HEK293 (cell line): ENCODE measurements around the gene TSLP.

Experiments
- GLI2 ChIP-seq: fragments of 450-650 bp; formaldehyde crosslinking; IDR thresholded peaks from 2 replicates; pipeline ENCODE4; 2017; ENCODE audit warnings: missing biosample characterization, missing genetic modification characterization, low read depth, borderline replicate concordance
- INSM2 ChIP-seq: fragments of 450-650 bp; formaldehyde crosslinking; IDR thresholded peaks from 2 replicates; pipeline ENCODE4 v1.5.1; 2016; ENCODE audit warnings: missing biosample characterization, missing genetic modification characterization
- KLF17 ChIP-seq: fragments of 450-650 bp; formaldehyde crosslinking; IDR thresholded peaks from 2 replicates; pipeline ENCODE4 v1.5.1; 2016; ENCODE audit warnings: missing biosample characterization, missing genetic modification characterization
- KLF7 ChIP-seq: fragments of 450-650 bp; formaldehyde crosslinking; IDR thresholded peaks from 2 replicates; pipeline ENCODE4 v1.5.1; 2016; ENCODE audit warnings: missing biosample characterization, missing genetic modification characterization, borderline replicate concordance
- KLF8 ChIP-seq: fragments of 450-650 bp; formaldehyde crosslinking; IDR thresholded peaks from 2 replicates; pipeline ENCODE4 v1.5.1; 2016; ENCODE audit warnings: missing biosample characterization, missing genetic modification characterization
- PBX3 ChIP-seq: sonication (generic); formaldehyde crosslinking; IDR thresholded peaks from 2 replicates; pipeline ENCODE4 v1.8.1; 2022; ENCODE audit warnings: mild to moderate bottlenecking, moderate library complexity, missing genetic modification reagents
- PRDM6 ChIP-seq: fragments of 450-650 bp; formaldehyde crosslinking; IDR thresholded peaks from 2 replicates; pipeline ENCODE4 v1.5.1; 2017; ENCODE audit warnings: missing biosample characterization, missing genetic modification characterization
- SCRT1 ChIP-seq: fragments of 450-650 bp; formaldehyde crosslinking; IDR thresholded peaks from 2 replicates; pipeline ENCODE4 v1.5.1; 2016; ENCODE audit warnings: missing biosample characterization, missing genetic modification characterization, borderline replicate concordance
- SP7 ChIP-seq: fragments of 450-650 bp; formaldehyde crosslinking; IDR thresholded peaks from 2 replicates; pipeline ENCODE4 v1.5.1; 2016; ENCODE audit warnings: missing biosample characterization, missing genetic modification characterization
- ZBTB17 ChIP-seq: fragments of 450-650 bp; formaldehyde crosslinking; IDR thresholded peaks from 2 replicates; pipeline ENCODE4 v1.5.1; 2016; ENCODE audit warnings: missing biosample characterization, missing genetic modification characterization
- ZBTB20 ChIP-seq: fragments of 450-650 bp; formaldehyde crosslinking; IDR thresholded peaks from 2 replicates; pipeline ENCODE4 v1.5.1; 2016; ENCODE audit warnings: missing biosample characterization, missing genetic modification characterization
- ZBTB48 ChIP-seq: fragments of 450-650 bp; formaldehyde crosslinking; IDR thresholded peaks from 2 replicates; pipeline ENCODE4 v1.5.1; 2016; ENCODE audit warnings: missing biosample characterization, missing genetic modification characterization
- ZIC2 ChIP-seq: fragments of 450-650 bp; formaldehyde crosslinking; IDR thresholded peaks from 2 replicates; pipeline ENCODE4 v1.5.1; 2016; ENCODE audit warnings: missing biosample characterization, missing genetic modification characterization
- ZNF112 ChIP-seq: fragments of 450-650 bp; formaldehyde crosslinking; IDR thresholded peaks from 2 replicates; pipeline ENCODE4 v1.5.0; 2017; ENCODE audit warnings: missing biosample characterization, missing genetic modification characterization
- ZNF140 ChIP-seq: fragments of 450-650 bp; formaldehyde crosslinking; IDR thresholded peaks from 2 replicates; pipeline ENCODE4 v1.5.1; 2016; ENCODE audit warnings: missing biosample characterization, missing genetic modification characterization
- ZNF146 ChIP-seq: fragments of 450-650 bp; formaldehyde crosslinking; IDR thresholded peaks from 2 replicates; pipeline ENCODE4 v1.5.1; 2016; ENCODE audit warnings: missing biosample characterization, missing genetic modification characterization
- ZNF175 ChIP-seq: fragments of 450-650 bp; formaldehyde crosslinking; IDR thresholded peaks from 2 replicates; pipeline ENCODE4 v1.5.1; 2016; ENCODE audit warnings: missing biosample characterization, missing genetic modification characterization
- ZNF211 ChIP-seq: fragments of 450-650 bp; formaldehyde crosslinking; IDR thresholded peaks from 2 replicates; pipeline ENCODE4 v1.5.1; 2016; ENCODE audit warnings: low read depth, missing biosample characterization, missing genetic modification characterization
- ZNF23 ChIP-seq: fragments of 450-650 bp; formaldehyde crosslinking; IDR thresholded peaks from 2 replicates; pipeline ENCODE4 v1.5.1; 2016; ENCODE audit warnings: missing biosample characterization, missing genetic modification characterization, borderline replicate concordance
- ZNF311 ChIP-seq: fragments of 450-650 bp; formaldehyde crosslinking; IDR thresholded peaks from 2 replicates; pipeline ENCODE4 v1.5.1; 2017; ENCODE audit warnings: missing biosample characterization, missing genetic modification characterization, borderline replicate concordance
- ZNF350 ChIP-seq: fragments of 450-650 bp; formaldehyde crosslinking; IDR thresholded peaks from 2 replicates; pipeline ENCODE4 v1.5.0; 2017; ENCODE audit warnings: missing biosample characterization, mild to moderate bottlenecking, missing genetic modification characterization
- ZNF394 ChIP-seq: fragments of 450-650 bp; formaldehyde crosslinking; IDR thresholded peaks from 2 replicates; pipeline ENCODE4 v1.5.1; 2016; ENCODE audit warnings: missing biosample characterization, missing genetic modification characterization, mild to moderate bottlenecking, moderate library complexity, borderline replicate concordance
- ZNF404 ChIP-seq: fragments of 450-650 bp; formaldehyde crosslinking; IDR thresholded peaks from 2 replicates; pipeline ENCODE4 v1.5.1; 2017; ENCODE audit warnings: missing biosample characterization, missing genetic modification characterization
- ZNF530 ChIP-seq: fragments of 450-650 bp; formaldehyde crosslinking; IDR thresholded peaks from 2 replicates; pipeline ENCODE4 v1.5.1; 2016; ENCODE audit warnings: low read depth, missing biosample characterization, missing genetic modification characterization
- ZNF549 ChIP-seq: fragments of 450-650 bp; IDR thresholded peaks from 2 replicates; pipeline ENCODE4 v1.5.1; 2018; ENCODE audit warnings: missing biosample characterization, missing genetic modification characterization, mild to moderate bottlenecking, inconsistent platforms, moderate library complexity
- ZNF555 ChIP-seq: fragments of 450-650 bp; formaldehyde crosslinking; conservative IDR thresholded peaks from 2 replicates; pipeline ENCODE4 v1.5.1; 2017; ENCODE audit warnings: missing biosample characterization, mild to moderate bottlenecking, missing genetic modification characterization, inconsistent platforms
- ZNF610 ChIP-seq: fragments of 450-650 bp; formaldehyde crosslinking; IDR thresholded peaks from 2 replicates; pipeline ENCODE4 v1.5.1; 2016; ENCODE audit warnings: missing biosample characterization, missing genetic modification characterization, borderline replicate concordance
- ZNF623 ChIP-seq: fragments of 450-650 bp; formaldehyde crosslinking; IDR thresholded peaks from 2 replicates; pipeline ENCODE4 v1.5.1; 2016; ENCODE audit warnings: missing biosample characterization, missing genetic modification characterization
- ZNF785 ChIP-seq: fragments of 450-650 bp; formaldehyde crosslinking; IDR thresholded peaks from 2 replicates; pipeline ENCODE4 v1.5.1; 2016; ENCODE audit warnings: missing biosample characterization, missing genetic modification characterization
- ZNF791 ChIP-seq: fragments of 450-650 bp; formaldehyde crosslinking; IDR thresholded peaks from 2 replicates; pipeline ENCODE4 v1.5.1; 2016; ENCODE audit warnings: missing biosample characterization, missing genetic modification characterization
- ZNF837 ChIP-seq: fragments of 450-650 bp; formaldehyde crosslinking; IDR thresholded peaks from 2 replicates; pipeline ENCODE4 v1.5.1; 2016; ENCODE audit warnings: missing biosample characterization, missing genetic modification characterization
- TF ChIP-seq, protein P1 (sequence below): fragments of 450-650 bp; formaldehyde crosslinking; IDR thresholded peaks from 2 replicates; pipeline ENCODE4 v1.5.1; 2016; ENCODE audit warnings: missing biosample characterization, missing genetic modification characterization, borderline replicate concordance

The TSLP gene

DNA sequence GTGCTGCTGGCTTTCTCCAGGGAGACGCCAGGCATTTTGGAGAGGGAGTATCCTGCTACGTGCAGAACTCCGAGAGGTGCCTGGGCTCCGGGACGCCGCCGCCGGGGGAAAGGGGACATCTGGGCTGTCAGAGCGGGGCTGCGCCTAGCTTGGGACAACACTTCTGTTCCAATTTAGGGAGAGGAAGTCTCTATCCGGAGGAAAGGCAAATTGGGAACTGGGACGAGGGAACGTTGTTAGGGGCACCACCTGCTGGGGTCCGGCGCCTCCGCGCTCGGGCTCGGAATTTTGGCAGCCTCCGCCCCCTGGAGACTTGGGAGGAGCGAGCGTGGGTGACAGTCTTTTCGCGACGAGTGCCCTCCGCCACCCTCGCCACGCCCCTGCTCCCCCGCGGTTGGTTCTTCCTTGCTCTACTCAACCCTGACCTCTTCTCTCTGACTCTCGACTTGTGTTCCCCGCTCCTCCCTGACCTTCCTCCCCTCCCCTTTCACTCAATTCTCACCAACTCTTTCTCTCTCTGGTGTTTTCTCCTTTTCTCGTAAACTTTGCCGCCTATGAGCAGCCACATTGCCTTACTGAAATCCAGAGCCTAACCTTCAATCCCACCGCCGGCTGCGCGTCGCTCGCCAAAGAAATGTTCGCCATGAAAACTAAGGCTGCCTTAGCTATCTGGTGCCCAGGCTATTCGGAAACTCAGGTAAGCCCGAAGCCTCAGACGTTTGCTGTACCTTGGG is 1.6 kb downstream of the TSLP start (continued):
- TF ChIP-seq INSM2 (tag by site-specific recombination), result no peak; the same call in 1 of the 2 replicates
- no peak for TF ChIP-seq ZNF175
- TF ChIP-seq GLI2 (tag by site-specific recombination), result no peak
- no peak for TF ChIP-seq ZNF211 (tag by site-specific recombination)
- TF ChIP-seq ZNF785 (tag by site-specific recombination), result no peak
- TF ChIP-seq ZNF610 (tag by site-specific recombination), result peak; percentile 62; the same call in 1 of the 2 replicates
- no peak for TF ChIP-seq ZNF350
- TF ChIP-seq, protein P1, sequence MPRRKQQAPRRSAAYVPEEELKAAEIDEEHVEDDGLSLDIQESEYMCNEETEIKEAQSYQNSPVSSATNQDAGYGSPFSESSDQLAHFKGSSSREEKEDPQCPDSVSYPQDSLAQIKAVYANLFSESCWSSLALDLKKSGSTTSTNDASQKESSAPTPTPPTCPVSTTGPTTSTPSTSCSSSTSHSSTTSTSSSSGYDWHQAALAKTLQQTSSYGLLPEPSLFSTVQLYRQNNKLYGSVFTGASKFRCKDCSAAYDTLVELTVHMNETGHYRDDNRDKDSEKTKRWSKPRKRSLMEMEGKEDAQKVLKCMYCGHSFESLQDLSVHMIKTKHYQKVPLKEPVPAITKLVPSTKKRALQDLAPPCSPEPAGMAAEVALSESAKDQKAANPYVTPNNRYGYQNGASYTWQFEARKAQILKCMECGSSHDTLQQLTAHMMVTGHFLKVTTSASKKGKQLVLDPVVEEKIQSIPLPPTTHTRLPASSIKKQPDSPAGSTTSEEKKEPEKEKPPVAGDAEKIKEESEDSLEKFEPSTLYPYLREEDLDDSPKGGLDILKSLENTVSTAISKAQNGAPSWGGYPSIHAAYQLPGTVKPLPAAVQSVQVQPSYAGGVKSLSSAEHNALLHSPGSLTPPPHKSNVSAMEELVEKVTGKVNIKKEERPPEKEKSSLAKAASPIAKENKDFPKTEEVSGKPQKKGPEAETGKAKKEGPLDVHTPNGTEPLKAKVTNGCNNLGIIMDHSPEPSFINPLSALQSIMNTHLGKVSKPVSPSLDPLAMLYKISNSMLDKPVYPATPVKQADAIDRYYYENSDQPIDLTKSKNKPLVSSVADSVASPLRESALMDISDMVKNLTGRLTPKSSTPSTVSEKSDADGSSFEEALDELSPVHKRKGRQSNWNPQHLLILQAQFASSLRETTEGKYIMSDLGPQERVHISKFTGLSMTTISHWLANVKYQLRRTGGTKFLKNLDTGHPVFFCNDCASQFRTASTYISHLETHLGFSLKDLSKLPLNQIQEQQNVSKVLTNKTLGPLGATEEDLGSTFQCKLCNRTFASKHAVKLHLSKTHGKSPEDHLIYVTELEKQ (tag by site-specific recombination), result no peak
- no peak for TF ChIP-seq ZNF23 (tag by site-specific recombination)
- TF ChIP-seq ZNF549, result no peak
- TF ChIP-seq ZNF404 (tag by site-specific recombination), result no peak
- no peak for TF ChIP-seq ZNF530 (tag by site-specific recombination)
- TF ChIP-seq ZNF146, result no peak
- TF ChIP-seq KLF7 (tag by site-specific recombination), result peak; percentile 83; the same call in 1 of the 2 replicates
- TF ChIP-seq KLF8, result peak; percentile 87
- TF ChIP-seq ZNF837 (tag by site-specific recombination), result no peak
- no peak for TF ChIP-seq ZNF112 (tag by site-specific recombination)
- no peak; the same call in 1 of the 2 replicates for TF ChIP-seq ZNF394 (tag by site-specific recombination)
- 0 out of 2 replicates have a peak, but pooled peaks have one; percentile 15 for TF ChIP-seq KLF17 (tag by site-specific recombination)
- TF ChIP-seq SCRT1, result no peak
- 0 out of 2 replicates have a peak, but pooled peaks have one; percentile 34 for TF ChIP-seq PBX3 (CRISPR knock-in tag)
- TF ChIP-seq ZNF555, result no peak
- peak; percentile 78 for TF ChIP-seq ZBTB20 (tag by site-specific recombination)
- TF ChIP-seq PRDM6 (tag by site-specific recombination), result no peak
- no peak for TF ChIP-seq SP7 (tag by site-specific recombination)
- no peak for TF ChIP-seq ZNF140 (tag by site-specific recombination)
- TF ChIP-seq ZNF311 (tag by site-specific recombination), result no peak
- TF ChIP-seq ZBTB48 (tag by site-specific recombination), result peak; percentile 94
- TF ChIP-seq ZNF791 (tag by site-specific recombination), result no peak
- no peak for TF ChIP-seq ZNF623 (tag by site-specific recombination)
- TF ChIP-seq ZIC2 (tag by site-specific recombination), result peak; percentile 37; the same call in 1 of the 2 replicates
- TF ChIP-seq ZBTB17, result peak; percentile 96
